GM03348 (cell line): ENCODE data around the gene RAB40B.
"Not testable (repeated sequence)": the region's sequence is repeated elsewhere in the genome, so short reads cannot be mapped to it uniquely, and the experiment has no call there.

Experiments used
- DNase-seq: peaks from one replicate; pipeline ENCODE4 v3.0.0; 2012; ENCODE audit warnings: low spot score

Gene RAB40B, protein sequence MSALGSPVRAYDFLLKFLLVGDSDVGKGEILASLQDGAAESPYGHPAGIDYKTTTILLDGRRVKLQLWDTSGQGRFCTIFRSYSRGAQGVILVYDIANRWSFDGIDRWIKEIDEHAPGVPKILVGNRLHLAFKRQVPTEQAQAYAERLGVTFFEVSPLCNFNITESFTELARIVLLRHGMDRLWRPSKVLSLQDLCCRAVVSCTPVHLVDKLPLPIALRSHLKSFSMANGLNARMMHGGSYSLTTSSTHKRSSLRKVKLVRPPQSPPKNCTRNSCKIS

DNA sequence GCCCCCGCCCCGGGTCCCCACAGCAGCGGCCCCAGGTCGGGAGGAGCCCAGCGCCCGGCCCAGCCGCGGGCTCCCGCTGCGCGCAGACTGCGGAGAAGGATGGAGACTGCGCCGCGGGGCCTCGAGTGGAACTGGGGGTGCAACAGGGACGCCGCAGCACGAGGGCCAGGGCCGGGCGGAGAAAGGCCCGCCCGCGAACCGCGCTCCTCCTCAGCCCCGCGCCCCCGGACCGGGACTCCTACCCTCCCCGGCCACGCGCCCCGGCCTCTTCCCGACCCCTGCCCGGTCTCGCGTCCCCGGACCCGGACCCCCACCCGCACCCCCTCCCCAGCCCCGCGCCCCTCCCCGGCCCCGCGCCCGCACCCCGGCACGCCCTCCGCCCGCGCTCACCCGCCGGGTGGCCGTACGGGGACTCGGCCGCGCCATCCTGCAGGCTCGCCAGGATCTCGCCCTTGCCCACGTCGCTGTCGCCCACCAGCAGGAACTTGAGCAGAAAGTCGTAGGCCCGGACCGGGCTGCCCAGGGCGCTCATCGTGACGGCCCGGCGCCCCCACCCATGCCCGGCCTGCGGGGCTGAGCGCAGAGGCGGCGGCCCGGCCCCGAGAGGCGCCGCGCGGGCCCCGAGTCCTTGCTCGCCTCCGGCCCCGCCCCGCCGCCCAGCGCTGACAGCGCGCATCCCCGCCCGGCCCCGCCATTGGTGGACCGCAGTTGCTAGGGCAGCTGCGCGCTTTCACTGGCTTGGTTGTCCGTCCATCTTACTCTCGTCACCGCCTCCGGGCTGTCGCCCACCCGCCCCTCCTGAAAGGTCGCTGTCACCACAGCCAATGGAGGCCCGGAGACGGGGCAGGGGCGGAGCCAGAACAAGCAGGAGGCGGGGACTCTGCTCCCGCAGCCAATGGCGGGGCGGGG lies at the start of gene RAB40B:
RAB40B (minus strand) TSS at position 634 of the 909 bp plus-strand sequence; CDS start at position 532, 102 bp downstream.
- peak; percentile 99 for DNase-seq

DNA sequence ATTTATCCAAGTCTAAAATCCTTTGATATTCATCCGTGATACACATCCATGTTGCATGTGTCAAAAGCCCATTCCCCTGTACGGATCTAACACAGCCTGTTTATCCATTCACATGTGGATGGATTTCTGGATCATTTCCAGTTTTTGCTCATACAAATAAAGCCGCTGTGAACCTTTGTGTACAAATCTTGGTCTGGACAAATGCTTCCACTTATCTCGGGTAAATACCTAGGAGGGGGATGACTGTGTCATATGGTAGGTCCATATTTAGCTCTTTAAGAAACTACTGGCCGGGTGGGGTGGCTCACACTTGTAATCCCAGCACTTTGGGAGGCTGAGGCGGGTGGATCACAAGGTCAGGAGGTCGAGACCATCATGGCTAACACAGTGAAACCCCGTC lies 47.0 kb upstream of the RAB40B start:
- DNase-seq: no peak

DNA sequence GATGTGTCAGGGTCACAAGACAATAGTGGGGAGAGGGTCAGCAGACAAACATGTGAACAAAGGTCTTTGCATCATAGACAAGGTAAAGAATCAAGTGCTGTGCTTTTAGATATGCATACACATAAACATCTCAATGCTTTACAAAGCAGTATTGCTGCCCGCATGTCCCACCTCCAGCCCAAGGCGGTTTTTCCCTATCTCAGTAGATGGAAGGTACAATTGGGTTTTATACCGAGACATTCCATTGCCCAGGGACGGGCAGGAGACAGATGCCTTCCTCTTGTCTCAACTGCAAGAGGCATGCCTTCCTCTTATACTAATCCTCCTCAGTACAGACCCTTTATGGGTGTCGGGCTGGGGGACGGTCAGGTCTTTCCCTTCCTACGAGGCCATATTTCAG lies 46.2 kb upstream of the RAB40B start:
- not testable (repeated sequence) for DNase-seq

DNA sequence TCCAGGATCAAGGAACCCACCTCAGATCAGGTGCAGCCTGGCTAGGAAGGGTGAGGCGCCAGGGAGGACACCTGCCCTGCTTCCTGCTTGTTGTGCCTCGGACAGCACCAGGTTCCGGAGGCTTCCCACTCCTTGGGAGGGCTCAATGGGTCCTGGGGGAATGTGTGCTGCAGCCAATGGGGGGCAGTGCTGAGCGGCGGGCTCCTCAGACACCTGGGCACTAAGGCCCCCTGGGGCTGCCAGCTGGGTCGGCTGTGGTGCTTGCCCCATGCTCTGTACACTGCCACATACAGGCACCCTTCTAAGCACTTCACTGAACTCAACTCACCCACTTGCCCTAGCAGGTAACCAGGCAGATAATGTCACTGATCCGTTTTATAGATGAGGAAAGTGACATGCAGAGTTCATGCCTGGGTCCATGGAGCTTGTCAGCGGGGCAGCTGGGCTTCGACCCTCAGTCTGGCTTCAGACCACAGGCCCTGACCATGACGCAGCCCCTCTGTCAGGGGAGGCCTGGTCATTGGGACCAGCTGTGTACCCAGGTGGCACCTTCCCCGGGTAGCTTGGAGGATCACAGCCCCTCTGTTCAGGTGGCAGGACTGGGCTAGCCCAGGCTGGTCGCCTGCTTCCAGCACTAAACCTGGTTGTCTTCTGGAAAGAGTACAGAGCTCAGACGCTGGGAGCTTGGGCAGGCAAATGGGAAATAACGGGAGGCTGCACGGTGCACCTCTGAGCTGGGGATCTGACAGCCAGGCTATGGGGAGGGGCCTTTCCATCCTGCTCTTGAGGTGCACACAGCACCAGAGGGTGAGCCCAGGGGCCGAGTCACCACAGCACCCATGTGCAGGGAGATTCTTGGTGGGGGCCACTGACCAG lies 45.1 kb upstream of the RAB40B start:
- no peak for DNase-seq

DNA sequence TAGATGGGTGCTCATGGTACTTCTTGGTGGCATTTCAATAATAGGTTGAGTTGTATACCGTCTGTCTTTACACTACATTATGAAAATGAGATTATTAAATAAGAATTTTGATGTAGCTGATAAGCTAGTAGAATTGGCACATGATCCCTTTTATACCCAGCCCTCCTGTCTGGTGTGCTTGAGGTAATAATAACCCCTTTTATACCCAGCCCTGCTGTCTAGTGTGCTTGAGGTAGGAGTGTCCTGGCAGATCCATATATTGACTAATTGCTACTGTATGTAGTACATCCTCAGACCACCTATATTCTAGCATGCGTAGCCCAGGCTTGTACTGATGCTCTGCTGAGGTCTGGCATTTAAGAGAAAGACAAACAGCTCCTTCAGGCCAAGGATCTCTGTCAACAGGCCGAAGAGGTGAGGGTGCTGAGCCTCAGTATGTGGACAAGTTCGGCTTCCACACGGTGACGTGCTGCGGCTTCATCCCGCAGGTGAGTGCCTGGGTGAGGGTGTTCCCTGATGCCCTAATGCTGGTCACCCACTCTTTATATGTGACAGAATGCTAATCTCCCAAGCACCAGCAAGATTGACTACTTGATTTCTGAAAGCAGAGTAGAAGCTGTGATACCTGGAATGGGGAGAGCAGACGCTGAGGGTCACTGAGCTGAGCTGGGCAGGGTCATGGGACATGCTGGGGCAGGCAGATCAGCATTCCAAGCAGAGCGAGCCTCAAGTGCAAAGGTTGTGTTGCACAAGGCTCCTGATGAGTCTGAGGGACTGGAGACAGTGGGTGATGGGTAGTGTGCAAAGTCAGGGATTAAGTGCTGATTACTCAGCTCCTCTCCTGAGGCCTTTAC lies 42.6 kb upstream of the RAB40B start:
- DNase-seq: no peak

DNA sequence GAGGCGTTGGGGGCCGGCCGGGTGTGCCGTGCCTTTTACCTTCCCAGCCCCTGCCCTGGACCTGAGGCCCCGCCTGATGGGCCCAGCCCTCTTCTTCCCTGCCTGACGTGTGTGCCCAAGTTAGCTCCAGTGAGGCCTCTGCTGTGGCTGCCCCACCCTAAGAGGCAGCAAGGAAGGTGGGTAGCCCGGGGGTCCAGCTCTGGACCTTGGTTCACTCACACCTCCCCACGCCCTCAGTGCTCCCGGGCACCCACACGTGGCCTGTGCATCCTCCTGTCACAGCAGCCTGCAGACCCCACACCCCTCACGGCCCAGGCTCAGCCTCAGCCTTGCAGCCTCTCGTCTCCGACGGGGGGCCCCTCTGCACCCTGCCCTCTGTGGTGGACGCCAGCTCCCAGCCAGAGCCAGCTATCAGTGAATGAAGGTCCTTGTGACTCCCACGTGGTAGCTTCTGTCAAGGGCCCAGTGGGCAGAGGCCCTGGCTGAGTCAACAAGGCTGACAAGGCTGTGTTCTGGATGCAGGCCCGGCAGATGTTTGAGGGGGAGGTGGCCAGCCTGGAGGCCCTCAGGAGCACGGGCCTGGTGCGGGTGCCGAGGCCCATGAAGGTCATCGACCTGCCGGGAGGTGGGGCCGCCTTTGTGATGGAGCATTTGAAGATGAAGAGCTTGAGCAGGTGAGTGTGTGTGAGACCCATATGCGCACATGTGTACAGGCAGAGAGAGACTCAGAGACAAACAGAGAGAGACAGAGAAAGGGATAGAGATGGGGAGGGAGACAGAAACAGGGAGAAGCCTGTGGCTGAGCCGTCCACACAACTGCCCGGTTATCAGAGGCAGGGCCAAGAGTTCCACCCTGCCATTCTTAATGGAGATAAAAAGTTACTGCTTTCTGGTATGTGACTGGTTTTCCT lies 39.7 kb upstream of the RAB40B start:
- no peak for DNase-seq

DNA sequence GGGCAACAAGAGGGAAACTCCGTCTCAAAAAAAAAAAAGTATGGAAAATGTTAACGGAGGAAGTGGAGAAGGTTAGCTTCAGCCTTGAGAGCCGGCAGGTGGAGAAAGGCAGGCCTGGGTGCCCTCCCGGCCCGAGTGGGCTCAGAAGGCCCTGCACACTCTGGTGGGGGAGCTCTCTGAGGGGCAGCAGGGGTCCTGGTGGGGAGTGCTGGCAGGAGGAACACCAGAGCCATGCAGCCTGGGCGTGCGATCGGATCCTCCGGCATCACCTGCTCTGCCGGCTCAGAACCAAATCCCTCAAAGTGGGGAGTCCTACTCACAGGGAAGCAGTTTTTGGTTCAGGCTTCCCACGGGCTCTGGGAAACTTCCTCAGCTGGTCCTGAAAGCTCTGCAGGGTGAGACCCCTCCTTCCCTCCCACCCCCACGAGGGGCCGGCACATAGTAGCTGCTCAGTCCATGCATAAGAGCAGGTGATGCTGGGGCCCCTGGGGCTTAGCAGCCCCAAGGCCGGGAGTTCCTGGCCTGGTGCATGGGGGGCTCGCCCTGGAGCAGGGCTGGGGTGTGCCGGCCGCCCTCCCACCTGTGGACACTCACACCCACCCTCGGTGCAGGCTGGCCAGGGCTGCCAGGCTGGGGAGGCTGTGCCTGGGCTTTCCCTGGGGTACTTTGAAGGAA lies 38.1 kb upstream of the RAB40B start:
- no peak for DNase-seq

DNA sequence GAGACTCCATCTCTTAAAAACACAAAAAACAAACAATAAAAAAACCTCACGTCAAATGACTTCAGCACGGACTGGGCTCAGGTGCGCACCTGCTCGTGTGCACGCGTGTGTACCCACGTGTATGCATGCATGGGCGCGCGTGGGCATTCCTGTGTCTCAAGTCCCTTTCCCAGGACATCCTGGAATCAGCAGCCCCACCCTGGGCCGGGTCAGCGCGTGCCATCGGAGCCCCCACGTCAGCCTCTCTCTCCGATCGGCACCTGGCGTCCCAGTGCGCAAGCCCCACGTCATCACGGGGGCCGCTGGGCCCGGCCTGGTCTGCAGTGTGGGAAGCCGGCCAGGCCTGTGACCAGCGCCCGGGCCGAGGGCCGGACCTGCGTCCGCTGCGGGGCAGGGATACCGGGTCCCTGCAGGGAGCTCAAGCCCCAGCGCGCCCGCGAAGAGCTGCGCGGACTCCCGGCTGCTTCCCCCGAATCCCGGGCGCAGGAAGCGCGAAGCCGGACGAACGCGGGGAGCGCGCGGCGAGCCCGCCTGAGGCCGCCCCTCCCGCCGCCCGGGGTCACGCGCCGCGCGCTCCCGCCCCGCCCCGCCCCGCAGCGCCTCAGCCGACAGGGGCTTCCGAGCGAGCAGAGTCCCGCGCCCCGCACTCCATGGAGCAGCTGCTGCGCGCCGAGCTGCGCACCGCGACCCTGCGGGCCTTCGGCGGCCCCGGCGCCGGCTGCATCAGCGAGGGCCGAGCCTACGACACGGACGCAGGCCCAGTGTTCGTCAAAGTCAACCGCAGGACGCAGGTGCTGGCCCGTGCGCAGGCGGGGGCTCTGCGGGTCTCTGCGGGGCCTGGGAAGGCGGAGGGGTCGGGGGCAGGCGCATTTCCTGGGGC lies 36.7 kb upstream of the RAB40B start, which contains the start of gene FN3K:
FN3K (plus strand) TSS at position 629 of the 880 bp plus-strand sequence; CDS start at position 651, 22 bp downstream.
- DNase-seq: peak; percentile 89

DNA sequence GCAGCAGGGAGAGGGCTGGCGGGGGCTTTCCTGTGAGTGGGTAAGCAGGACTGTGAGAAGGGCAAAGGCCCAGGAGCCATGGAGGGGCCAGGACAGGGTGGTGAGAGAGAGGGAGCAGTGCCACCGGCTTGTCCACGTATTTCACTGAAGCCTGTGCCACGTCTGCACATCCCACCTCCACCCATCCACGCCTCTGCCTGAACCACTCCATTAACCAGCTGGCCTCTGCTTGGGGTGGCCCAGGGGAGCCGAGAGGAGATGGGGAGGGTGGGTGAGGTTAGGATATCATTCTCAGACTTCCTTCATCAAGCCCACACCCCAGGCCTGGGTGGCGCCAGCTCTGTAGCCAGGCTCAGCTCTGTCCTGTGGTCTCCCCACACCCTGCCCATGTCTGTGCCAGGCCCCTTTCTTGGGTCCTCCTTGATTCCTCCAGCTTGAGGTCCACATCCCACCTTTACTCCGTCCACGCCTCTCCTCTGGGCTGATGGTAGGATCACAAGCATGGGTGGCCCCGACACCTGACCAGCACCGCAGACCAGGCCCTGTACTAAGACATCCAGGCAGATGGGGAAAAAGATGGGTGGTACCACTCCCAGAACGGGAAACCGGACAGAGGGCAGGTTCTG lies 33.7 kb upstream of the RAB40B start:
- no peak for DNase-seq

DNA sequence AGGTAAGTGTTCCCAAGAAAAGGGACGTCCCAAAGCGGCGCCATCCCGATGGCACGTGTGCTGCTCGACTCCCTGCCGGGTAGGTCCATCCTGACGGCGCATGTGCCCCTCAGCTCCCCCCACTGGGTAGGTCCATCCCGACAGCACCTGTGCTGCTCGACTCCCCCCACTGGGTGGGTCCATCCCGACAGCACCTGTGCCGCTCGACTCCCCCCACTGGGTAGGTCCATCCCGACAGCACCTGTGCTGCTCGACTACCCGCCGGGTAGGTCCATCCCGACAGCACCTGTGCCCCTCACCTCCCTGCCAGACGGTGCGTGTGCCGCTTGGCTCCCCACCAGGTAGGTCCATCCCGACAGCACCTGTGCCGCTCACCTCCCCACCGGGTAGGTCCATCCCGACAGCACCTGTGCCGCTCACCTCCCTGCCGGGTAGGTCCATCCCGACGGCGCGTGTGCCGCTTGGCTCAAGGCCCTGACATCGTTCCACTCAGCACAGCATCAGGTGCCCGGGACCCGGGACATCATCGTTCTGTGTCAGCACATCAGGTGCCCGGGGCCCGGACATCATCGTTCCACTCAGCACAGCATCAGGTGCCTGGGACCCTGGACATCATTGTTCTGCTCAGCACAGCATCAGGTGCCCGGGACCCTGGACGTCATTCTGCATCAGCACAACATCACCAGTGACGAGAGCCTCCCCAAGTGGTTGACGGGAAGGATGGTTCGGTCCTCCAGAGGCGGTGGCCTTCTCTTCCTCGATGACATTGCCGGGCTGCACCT lies 31.2 kb upstream of the RAB40B start:
- DNase-seq: no peak

DNA sequence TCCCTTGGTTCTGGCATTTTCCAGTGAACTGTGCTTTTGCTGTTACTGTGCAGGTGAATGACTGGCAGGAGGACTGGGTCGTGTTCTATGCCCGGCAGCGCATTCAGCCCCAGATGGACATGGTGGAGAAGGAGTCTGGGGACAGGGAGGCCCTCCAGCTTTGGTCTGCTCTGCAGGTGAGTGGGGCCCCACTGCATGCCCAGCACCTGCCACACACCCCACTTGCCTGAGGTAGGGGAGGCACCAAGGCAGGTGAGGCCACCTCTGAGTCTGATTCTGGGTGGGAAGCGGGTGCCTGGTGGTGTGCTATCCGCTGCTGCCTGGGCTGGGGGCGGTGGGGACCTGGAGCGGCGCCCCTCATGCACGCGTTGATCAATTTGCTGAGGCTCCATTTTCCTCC lies 27.9 kb upstream of the RAB40B start:
- DNase-seq: no peak

DNA sequence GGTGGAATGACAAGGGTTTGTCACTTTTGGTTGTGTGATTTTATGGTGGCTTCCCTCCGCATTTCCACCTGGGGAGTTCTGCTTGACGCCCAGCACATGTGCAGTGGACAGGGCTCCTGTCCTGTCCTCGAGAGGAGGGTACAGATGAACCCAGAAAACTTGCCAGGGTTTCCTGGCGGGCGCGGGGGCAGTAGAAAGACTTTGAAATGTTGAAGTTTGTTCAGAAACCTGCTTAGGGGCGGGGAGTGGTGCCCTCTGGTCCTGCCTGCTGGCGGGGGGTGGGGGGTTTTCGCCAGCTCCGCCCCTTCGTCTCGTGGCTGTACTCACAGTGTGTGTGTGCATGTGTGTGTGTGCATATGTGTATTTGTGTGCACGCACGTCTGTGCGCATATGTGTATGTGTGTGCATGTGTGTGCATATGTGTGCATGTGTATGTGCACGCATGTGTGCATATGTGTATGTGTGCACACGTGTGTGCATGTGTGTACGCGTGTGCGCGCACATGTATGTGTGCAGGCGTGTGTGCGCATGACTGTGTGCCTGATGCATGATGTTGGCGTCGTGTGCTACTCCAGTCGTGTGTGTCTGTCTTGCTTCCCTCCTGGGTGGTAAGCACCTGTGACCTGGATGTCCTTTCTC lies 24.8 kb upstream of the RAB40B start:
- no peak for DNase-seq

DNA sequence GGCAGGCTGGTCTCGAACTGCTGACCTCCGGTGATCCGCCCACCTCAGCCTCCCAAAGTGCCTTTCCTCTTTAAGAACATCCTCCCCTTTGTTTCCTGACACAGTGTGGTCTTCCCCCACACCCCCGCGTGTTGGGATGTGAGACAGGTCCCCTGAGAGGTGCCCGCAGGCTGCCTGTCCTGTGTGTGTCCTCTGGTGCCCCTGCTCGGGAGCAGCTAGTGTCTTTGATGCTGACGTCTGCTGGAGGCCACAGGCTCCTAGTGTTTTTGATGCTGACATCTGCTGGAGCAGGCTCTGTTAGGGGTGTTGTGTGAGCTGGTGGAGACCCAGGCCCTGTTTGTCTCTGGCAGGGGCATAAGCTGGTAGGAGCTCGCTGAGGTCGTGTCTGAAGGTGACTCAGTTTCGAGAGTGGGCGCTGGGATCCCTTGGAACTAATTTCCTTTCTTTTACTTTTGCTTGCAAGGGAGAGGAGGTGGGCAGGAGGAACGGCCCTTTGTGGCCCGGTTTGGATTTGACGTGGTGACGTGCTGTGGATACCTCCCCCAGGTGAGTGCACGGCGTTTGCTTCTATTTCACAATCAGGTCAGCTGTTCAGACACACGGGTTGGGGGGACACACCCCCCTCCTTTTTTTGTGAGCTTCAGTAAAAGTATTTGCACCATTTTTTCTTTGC lies 24.0 kb upstream of the RAB40B start:
- DNase-seq: no peak

DNA sequence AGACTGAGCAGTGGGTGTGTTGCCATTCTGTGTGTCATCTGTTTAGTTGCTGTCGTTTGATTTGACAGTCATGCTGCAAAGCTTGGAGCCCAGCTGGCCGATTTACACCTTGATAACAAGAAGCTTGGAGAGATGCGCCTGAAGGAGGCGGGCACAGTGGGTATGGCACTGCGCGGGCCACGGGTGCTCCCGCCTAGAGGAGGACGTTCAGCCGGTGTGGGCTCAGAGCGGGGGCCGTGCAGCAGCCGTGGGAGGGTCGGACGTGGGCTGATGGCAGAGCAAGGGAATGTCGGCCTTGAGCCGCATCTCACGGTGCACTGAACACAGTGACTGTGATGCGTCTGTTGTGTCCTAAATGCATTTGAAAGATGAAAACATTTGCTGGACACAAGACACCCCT lies 21.7 kb upstream of the RAB40B start:
- DNase-seq: no peak

DNA sequence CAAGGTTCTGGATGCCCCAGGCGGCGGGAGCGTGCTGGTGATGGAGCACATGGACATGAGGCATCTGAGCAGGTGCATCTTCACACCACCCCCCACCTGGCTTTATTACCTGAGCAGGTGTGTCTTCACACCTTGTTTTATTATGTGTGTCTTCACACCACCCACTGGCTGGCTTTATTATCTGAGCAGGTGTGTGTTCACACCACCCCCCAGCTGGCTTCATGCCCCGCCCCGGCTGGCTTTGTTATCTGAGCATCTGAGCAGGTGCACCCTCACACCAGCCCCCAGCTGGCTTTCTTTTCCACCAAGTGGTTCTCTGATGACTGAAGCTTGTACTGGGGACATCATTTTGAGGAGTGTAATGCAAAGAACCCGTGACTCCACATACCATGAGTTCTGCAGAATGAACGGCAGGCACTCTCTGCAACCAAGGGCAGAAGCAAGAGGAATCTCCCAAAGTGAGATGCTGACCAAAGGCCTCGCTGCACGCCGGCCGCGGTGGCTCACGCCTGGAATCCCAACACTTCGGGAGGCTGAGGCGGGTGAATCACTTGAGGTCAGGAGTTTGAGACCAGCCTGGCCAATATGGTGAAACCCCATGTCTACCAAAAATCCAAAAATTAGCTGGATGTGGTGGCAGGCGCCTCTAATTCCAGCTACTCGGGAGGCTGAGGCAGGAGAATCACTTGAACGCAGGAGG lies 20.6 kb upstream of the RAB40B start:
- no peak for DNase-seq
